Measurements from ENCODE around the gene ORC3. TPM values are rescaled to one million over a fixed set of nuclear protein-coding genes. Genes with fewer than 3 reads are reported as not detected.

Gene ORC3
- total and polyA plus RNA-seq, 2 donors (not counting 3 experiments of a cell fraction or from before 2014, with no cell fraction given), result 9.2 to 17.9 TPM

DNA sequence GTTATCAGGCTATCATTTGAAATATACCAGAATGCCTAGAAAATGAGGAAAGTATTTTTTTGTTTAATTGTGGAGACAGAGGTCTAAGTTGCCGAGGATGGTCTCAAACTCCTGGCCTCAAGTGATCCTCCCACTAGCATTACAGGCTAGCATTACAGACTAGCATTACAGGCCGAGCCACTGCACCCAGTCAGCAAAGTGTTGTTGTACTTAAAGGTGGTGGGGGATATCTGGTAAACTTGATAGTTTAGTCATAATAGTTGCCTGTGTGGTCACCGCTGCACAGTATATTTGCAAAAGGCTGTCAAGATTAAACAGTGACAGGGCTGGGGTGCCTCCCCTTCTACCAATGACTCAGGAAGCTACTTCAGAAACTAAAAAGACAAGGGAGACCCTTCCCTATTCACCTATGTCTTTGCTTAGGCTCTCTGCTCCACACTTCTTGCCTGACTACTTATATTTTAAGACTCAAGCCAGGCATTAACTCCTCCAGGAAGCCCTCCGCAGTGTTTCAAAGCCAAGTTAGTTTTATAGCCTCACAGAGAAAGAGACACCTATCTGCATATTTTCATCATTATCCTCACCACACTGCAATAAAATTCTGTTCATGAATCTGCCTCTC lies 115.2 kb downstream of the ORC3 start:
- Histone ChIP-seq H3K27ac (ENCODE audit: insufficient read depth, low read depth, low read length) (no peak overlapping the region), H3K27me3 (ENCODE audit: control insufficient read depth in 2 of 2, insufficient read depth in 2 of 2, low read length in 2 of 2) (no peaks in the 10 kb centered on the region), H3K9ac (replicated peaks; ENCODE audit: extremely low read depth, insufficient read depth, low read length) (no peak overlapping the region), H3K9me1 (replicated peaks; ENCODE audit: control insufficient read depth, extremely low read depth, insufficient read depth, low read length) (no peaks in the 10 kb centered on the region), H4K20me1 (replicated peaks; ENCODE audit: control insufficient read depth, extremely low read depth, insufficient read depth, low read length) (no peaks in the 10 kb centered on the region), H2AFZ (ENCODE audit: low read depth, low read length) (no peak overlapping the region), H3K4me2 (ENCODE audit: insufficient read depth, low read length) (no peak overlapping the region), H3K4me1 (ENCODE audit: control insufficient read depth, extremely low read depth, insufficient read depth, low read length) (peaks cover 5% of the 10 kb centered on the region), H3K79me2 (ENCODE audit: control insufficient read depth, insufficient read depth, low read length) (peaks cover 18% of the 10 kb centered on the region), H3K36me3 (ENCODE audit: control insufficient read depth in 2 of 2, extremely low read depth in 1 of 2, insufficient read depth in 2 of 2, low read length in 2 of 2) (no peaks in the 10 kb centered on the region), H3K9me3 (replicated peaks; ENCODE audit: control insufficient read depth, insufficient read depth, low read length) (no peaks in the 10 kb centered on the region), H3K4me3 (replicated peaks in 1 of 3; ENCODE audit: insufficient read depth in 1 of 3, low read depth in 1 of 3, low read length in 3 of 3) (no peak overlapping the region)
- BruUV-seq (replicated peaks), result no TSS peak
- TF ChIP-seq, protein P1, sequence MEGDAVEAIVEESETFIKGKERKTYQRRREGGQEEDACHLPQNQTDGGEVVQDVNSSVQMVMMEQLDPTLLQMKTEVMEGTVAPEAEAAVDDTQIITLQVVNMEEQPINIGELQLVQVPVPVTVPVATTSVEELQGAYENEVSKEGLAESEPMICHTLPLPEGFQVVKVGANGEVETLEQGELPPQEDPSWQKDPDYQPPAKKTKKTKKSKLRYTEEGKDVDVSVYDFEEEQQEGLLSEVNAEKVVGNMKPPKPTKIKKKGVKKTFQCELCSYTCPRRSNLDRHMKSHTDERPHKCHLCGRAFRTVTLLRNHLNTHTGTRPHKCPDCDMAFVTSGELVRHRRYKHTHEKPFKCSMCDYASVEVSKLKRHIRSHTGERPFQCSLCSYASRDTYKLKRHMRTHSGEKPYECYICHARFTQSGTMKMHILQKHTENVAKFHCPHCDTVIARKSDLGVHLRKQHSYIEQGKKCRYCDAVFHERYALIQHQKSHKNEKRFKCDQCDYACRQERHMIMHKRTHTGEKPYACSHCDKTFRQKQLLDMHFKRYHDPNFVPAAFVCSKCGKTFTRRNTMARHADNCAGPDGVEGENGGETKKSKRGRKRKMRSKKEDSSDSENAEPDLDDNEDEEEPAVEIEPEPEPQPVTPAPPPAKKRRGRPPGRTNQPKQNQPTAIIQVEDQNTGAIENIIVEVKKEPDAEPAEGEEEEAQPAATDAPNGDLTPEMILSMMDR (IDR thresholded peaks at IDR 0.05; ENCODE audit: extremely low read depth in 1 of 2, insufficient read depth in 1 of 2, low read depth in 1 of 2, low read length in 2 of 2), result no peak
- no peak for TF ChIP-seq POLR2AphosphoS5 (IDR thresholded peaks at IDR 0.05; ENCODE audit: insufficient read depth, low read depth, low read length)
- no peak for TF ChIP-seq MYC (IDR thresholded peaks at IDR 0.05; ENCODE audit: low read depth, low read length)
- no peak for TF ChIP-seq GATA2 (IDR thresholded peaks at IDR 0.05; ENCODE audit: insufficient read depth, insufficient read length, low read depth, low read length)
- TF ChIP-seq EZH2 (IDR thresholded peaks at IDR 0.05; ENCODE audit: borderline replicate concordance, low read depth, low read length, severe bottlenecking), result no peak
- no peak for TF ChIP-seq JUN (IDR thresholded peaks at IDR 0.05; ENCODE audit: borderline replicate concordance, insufficient read depth, insufficient read length, low read depth)
- intact Hi-C loops (cut with micrococcal nuclease), result loop anchor here (10.0 kb wide), 1 partner anchor 1170 kb away; no protein-coding TSS in a partner anchor
- FAIRE-seq (no peak), DNase-seq (ENCODE audit: low read depth, low spot score) (no peak)
- POLR2A ChIA-PET, result interaction anchor here (0.7 kb wide), 1 partner anchor 204 kb away, joined by 3 read pairs; no protein-coding TSS in a partner anchor
- dilution Hi-C loops (cut with MboI; ENCODE audit: extremely low pct_ligation_motif_present, low sequenced_read_pairs), result no loop called here
- CTCF ChIA-PET, result interaction anchor here (1.0 kb wide), 1 partner anchor 116 kb away, joined by 3 read pairs; no protein-coding TSS in a partner anchor
